H1 (cell line): Measurements from ENCODE around the gene COX6A2. TPM values are rescaled to one million over a fixed set of nuclear protein-coding genes. Genes with fewer than 3 reads are reported as not detected.
A peak's percentile ranks its signal among the peaks of the same experiment; 100 is the strongest.

Source experiments
- CTCF ChIA-PET: fragments of 300-600 bp; sonication (Branson Sonifier 250); formaldehyde crosslinking; loops from one replicate; lab custom pipeline; 2021; ENCODE audit not compliant: partially characterized antibody; lab: Charles Lee
- POLR2A ChIA-PET: fragments of 300-600 bp; sonication (Branson Sonifier 250); formaldehyde crosslinking; loops from one replicate; lab custom pipeline; 2021; ENCODE audit warnings: inconsistent platforms; ENCODE audit not compliant: partially characterized antibody; lab: Charles Lee
- DNase-seq, 2 experiments: peaks; one replicate each; pipeline versions ENCODE4 v3.0.0 to v3.0.0-alpha.2; 2010 to 2022; ENCODE audit warnings: low spot score in 2 of 2, low read depth in 1 of 2, mixed read lengths in 1 of 2
- FAIRE-seq: peaks from 2 replicates; lab custom pipeline; 2011; peaks lifted over from hg19 to GRCh38; lab: Jason Lieb, UNC
- H2AFZ ChIP-seq: 2 replicates; pipeline ENCODE4 v1.8.1; 2012; ENCODE audit warnings: low read length, inconsistent platforms
- H2AK5ac ChIP-seq: 2 replicates; pipeline ENCODE4 v1.6.1; 2013; ENCODE audit warnings: low read depth, low read length
- H2BK120ac ChIP-seq: replicated peaks from 2 replicates; pipeline ENCODE3; 2013; ENCODE audit warnings: low read depth, low read length, inconsistent platforms
- H2BK12ac ChIP-seq: 2 replicates; pipeline ENCODE4 v1.6.1; 2013; ENCODE audit warnings: low read depth, low read length
- H2BK15ac ChIP-seq: 2 replicates; pipeline ENCODE4 v1.6.1; 2013; ENCODE audit warnings: low read length
- H2BK20ac ChIP-seq: 2 replicates; pipeline ENCODE4 v1.6.1; 2013; ENCODE audit warnings: low read length
- H2BK5ac ChIP-seq: 2 replicates; pipeline ENCODE4 v1.6.1; 2013; ENCODE audit warnings: low read depth, low read length
- H3K14ac ChIP-seq: 2 replicates; pipeline ENCODE4 v1.6.1; 2013; ENCODE audit warnings: inconsistent platforms; ENCODE audit not compliant: insufficient read length
- H3K18ac ChIP-seq: 2 replicates; pipeline ENCODE4 v1.6.1; 2013; ENCODE audit warnings: low read length; ENCODE audit errors: extremely low read depth
- H3K23ac ChIP-seq: 2 replicates; pipeline ENCODE4 v1.6.1; 2013; ENCODE audit warnings: inconsistent platforms; ENCODE audit not compliant: insufficient read length
- H3K23me2 ChIP-seq: 2 replicates; pipeline ENCODE4 v1.6.1; 2013; ENCODE audit warnings: low read depth, low read length
- H3K27ac ChIP-seq: 2 replicates; pipeline ENCODE4 v1.6.1; 2011; ENCODE audit warnings: low read depth, low read length, inconsistent platforms
- H3K27me3 ChIP-seq, 4 experiments: replicated peaks in 1 of 4; 1 replicate in 1 of 4; 2 replicates in 3 of 4; pipeline versions ENCODE4 v1.6.1 to v1.8.1; 2011 to 2013; ENCODE audit warnings: low read length in 3 of 4, mild to moderate bottlenecking in 3 of 4, inconsistent platforms in 2 of 4, mixed read lengths in 2 of 4, moderate library complexity in 1 of 4; ENCODE audit not compliant: control insufficient read depth in 3 of 4, insufficient read depth in 3 of 4; ENCODE audit errors: extremely low read depth in 1 of 4
- H3K36me3 ChIP-seq, 4 experiments: 2 replicates each; pipeline versions ENCODE4 v1.6.1 to v1.8.1; 2011 to 2013; ENCODE audit warnings: mild to moderate bottlenecking in 4 of 4, low read length in 3 of 4, moderate library complexity in 2 of 4, control low read depth in 1 of 4, inconsistent platforms in 1 of 4; ENCODE audit not compliant: insufficient read depth in 4 of 4, control insufficient read depth in 2 of 4
- H3K4ac ChIP-seq: replicated peaks from 2 replicates; pipeline ENCODE3; 2013; ENCODE audit warnings: low read length, low read depth, mixed read lengths, inconsistent platforms; ENCODE audit not compliant: insufficient read length
- H3K4me1 ChIP-seq, 4 experiments: replicated peaks in 1 of 4; 1 replicate in 1 of 4; 2 replicates in 3 of 4; pipeline versions ENCODE4 v1.6.1 to v1.8.1; 2011 to 2013; ENCODE audit warnings: low read length in 3 of 4, inconsistent platforms in 2 of 4, mixed read lengths in 1 of 4; ENCODE audit not compliant: insufficient read depth in 4 of 4, control insufficient read depth in 3 of 4
- H3K4me2 ChIP-seq, 2 experiments: 2 replicates each; pipeline versions ENCODE4 v1.6.1 to v1.8.1; 2011 to 2013; ENCODE audit warnings: low read depth in 2 of 2, low read length in 2 of 2, control low read depth in 1 of 2, inconsistent platforms in 1 of 2, mild to moderate bottlenecking in 1 of 2; ENCODE audit not compliant: insufficient read depth in 1 of 2
- H3K4me3 ChIP-seq, 4 experiments: fragments of 200-600, 300-600 bp in 1 of 4; sonication (generic), shearing (Covaris generic), sonication (Bioruptor Twin) in 1 of 4; 2 replicates each; pipeline versions ENCODE4 v1.5.1 to v1.8.1; 2011 to 2016; ENCODE audit warnings: low read length in 4 of 4, low read depth in 3 of 4, control low read depth in 2 of 4, inconsistent platforms in 2 of 4, mild to moderate bottlenecking in 2 of 4, mixed read lengths in 1 of 4, moderate library complexity in 1 of 4; ENCODE audit not compliant: insufficient read depth in 2 of 4; ENCODE audit errors: extremely low read depth in 1 of 4
- H3K56ac ChIP-seq: replicated peaks from 2 replicates; pipeline ENCODE3; 2013; ENCODE audit warnings: low read depth, mild to moderate bottlenecking, mixed read lengths, low read length, inconsistent platforms; ENCODE audit not compliant: insufficient read length
- H3K79me1 ChIP-seq: 2 replicates; pipeline ENCODE4 v1.6.1; 2013; ENCODE audit warnings: low read depth, low read length, control low read depth
- H3K79me2 ChIP-seq, 2 experiments: 2 replicates each; pipeline versions ENCODE4 v1.6.1 to v1.8.1; 2012 to 2013; ENCODE audit warnings: low read length in 2 of 2, mild to moderate bottlenecking in 2 of 2, inconsistent platforms in 1 of 2; ENCODE audit not compliant: insufficient read depth in 2 of 2, control insufficient read depth in 1 of 2
- H3K9ac ChIP-seq, 4 experiments: replicated peaks in 1 of 4; 1 replicate in 1 of 4; 2 replicates in 3 of 4; pipeline versions ENCODE4 v1.6.1 to v1.8.1; 2011 to 2013; ENCODE audit warnings: low read depth in 3 of 4, low read length in 3 of 4, control low read depth in 2 of 4, mild to moderate bottlenecking in 2 of 4, moderate library complexity in 2 of 4, inconsistent platforms in 1 of 4; ENCODE audit errors: extremely low read depth in 1 of 4
- H3K9me3 ChIP-seq, 2 experiments: 2 replicates each; pipeline versions ENCODE4 v1.6.1 to v1.8.1; 2012 to 2013; ENCODE audit warnings: mild to moderate bottlenecking in 2 of 2, moderate library complexity in 2 of 2, control low read depth in 1 of 2, inconsistent platforms in 1 of 2, low read depth in 1 of 2, low read length in 1 of 2, mixed read lengths in 1 of 2; ENCODE audit not compliant: insufficient read depth in 2 of 2
- H4K20me1 ChIP-seq, 2 experiments: replicated peaks in 1 of 2; 2 replicates each; pipeline versions ENCODE3 to v1.8.1; 2011 to 2013; ENCODE audit warnings: inconsistent platforms in 2 of 2, low read length in 2 of 2, mild to moderate bottlenecking in 1 of 2; ENCODE audit not compliant: insufficient read depth in 2 of 2, control insufficient read depth in 1 of 2
- H4K5ac ChIP-seq: 2 replicates; pipeline ENCODE4 v1.6.1; 2013; ENCODE audit warnings: low read length, low read depth, mixed read lengths, inconsistent platforms; ENCODE audit not compliant: insufficient read length
- H4K8ac ChIP-seq: 2 replicates; pipeline ENCODE4 v1.8.0; 2013; ENCODE audit warnings: mild to moderate bottlenecking, moderate library complexity, low read length, inconsistent platforms; ENCODE audit not compliant: insufficient read depth; ENCODE audit errors: extremely low read depth
- H4K91ac ChIP-seq: replicated peaks from 2 replicates; pipeline ENCODE3; 2013; ENCODE audit warnings: low read length, mixed read lengths, inconsistent platforms; ENCODE audit not compliant: insufficient read length
- BACH1 ChIP-seq: IDR thresholded peaks from 2 replicates; pipeline ENCODE4 v1.6.1; 2012; ENCODE audit warnings: low read length, improper control_type of control experiment
- WGBS, 2 experiments: shearing (Covaris generic) in 1 of 2; methylation state at CpG; one replicate each; pipeline versions ENCODE4 v1.1.6 to v1.1.7; 2013 to 2015; ENCODE audit warnings: low lambda C conversion rate in 2 of 2, mixed read lengths in 2 of 2, inconsistent platforms in 1 of 2, low coverage in 1 of 2, missing lambda C conversion rate in 1 of 2; ENCODE audit not compliant: insufficient replicate concordance in 2 of 2, insufficient coverage in 1 of 2, insufficient read length in 1 of 2; ENCODE audit errors: extremely low coverage in 1 of 2, missing lambda C conversion rate in 1 of 2; 5-methylcytosine and 5-hydroxymethylcytosine counted together
- polyA plus RNA-seq, 7 experiments: library from polyadenylated mRNA; depleted of rRNA in 3 of 7; stranded (reverse) in 5 of 7; unstranded in 2 of 7; fragments of >200 nt in 5 of 7; fragments of 200-250 nt in 2 of 7; gene quantifications; 1 replicate in 5 of 7; 2 replicates in 1 of 7; 4 replicates in 1 of 7; pipeline versions ENCODE4 v1.2.1 to v1.2.3, GENCODE V29; 2011 to 2013; ENCODE audit warnings: missing spikeins in 2 of 7, mixed read lengths in 2 of 7
- total RNA-seq: library from RNA; stranded (reverse); fragmentation: NEBNext Ultra II Directional; extraction: Animal tissue kit (Norgen Biotek cat#: 25700); gene quantifications from 2 replicates; pipeline ENCODE4 v1.2.1, GENCODE V29; 2021

COX6A2 gene
- total and polyA plus RNA-seq, 2 of the 8 experiments (the other 6 are each of a cell fraction or from before 2014, with no cell fraction given): 0.79 TPM; not detected in 1

DNA sequence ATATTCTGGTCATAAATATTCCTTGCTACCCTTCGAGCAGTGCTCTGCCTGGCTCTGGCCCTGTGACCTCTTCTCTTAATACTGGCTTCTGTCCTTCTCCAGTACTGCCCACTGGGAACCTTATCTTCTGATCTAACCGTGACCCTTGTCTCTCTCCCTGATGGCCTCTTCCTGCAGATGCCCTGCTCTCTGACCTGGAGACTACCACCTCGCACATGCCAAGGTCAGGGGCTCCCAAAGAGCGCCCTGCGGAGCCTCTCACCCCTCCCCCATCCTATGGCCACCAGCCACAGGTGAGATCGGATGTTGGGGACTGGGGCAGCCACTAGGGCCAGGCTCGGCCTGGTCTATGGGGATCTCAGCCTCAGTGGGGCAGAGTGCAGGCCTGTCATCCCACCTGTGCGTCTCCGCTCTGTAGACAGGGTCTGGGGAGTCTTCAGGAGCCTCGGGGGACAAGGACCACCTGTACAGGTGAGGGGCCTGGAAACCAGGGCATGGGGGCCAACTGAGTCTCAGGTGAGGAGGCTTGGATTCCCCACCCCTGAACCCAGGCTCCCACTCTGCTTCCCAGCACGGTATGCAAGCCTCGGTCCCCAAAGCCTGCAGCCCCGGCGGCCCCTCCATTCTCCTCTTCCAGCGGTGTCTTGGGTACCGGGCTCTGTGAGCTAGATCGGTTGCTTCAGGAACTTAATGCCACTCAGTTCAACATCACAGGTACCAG is 45.3 kb upstream of the COX6A2 start:
- H3K4ac ChIP-seq: no peak overlapping the region
- no peak overlapping the region for H4K5ac ChIP-seq
- no peak overlapping the region for H3K27ac ChIP-seq
- H3K23ac ChIP-seq: no peak overlapping the region
- no peak overlapping the region for H4K91ac ChIP-seq
- H3K79me2 ChIP-seq: no peaks in the 10 kb centered on the region
- H3K4me1 ChIP-seq: peaks cover 0 to 12% (median 3%) of the 10 kb centered on the region in 4 experiments; a peak in 5 of 7 replicates
- ChIA-PET POLR2A (interaction anchor here (0.5 to 1.2 kb wide), 3 partner anchors 11 to 241 kb away, joined by 3 read pairs; no protein-coding TSS in a partner anchor), CTCF (interaction anchor here (0.5 to 5.1 kb wide), 7 partner anchors 12 to 150 kb away, joined by 3 to 35 read pairs (median 3); no protein-coding TSS in a partner anchor)
- H2AK5ac ChIP-seq: no peak overlapping the region
- H3K4me3 ChIP-seq: no peak overlapping the region; a peak in 1 of 8 replicates
- peaks cover 0 to 3% of the 10 kb centered on the region in 2 experiments for H4K20me1 ChIP-seq
- H3K27me3 ChIP-seq: peaks cover 2 to 38% (median 31%) of the 10 kb centered on the region in 4 experiments
- H3K4me2 ChIP-seq: peak overlapping the region in 1 of 2 experiments; percentile 67; a peak in 1 of 4 replicates
- TF ChIP-seq BACH1: no peak
- TF ChIP-seq, all 59 proteins: peak for 0
- 86% methylated on average over 17 of the region's 17 CpGs; no CpG with 5 or more reads in 1 of the 2 experiments for WGBS, 2 experiments
- Histone ChIP-seq H2BK20ac (no peak overlapping the region), H3K23me2 (peaks cover 19% of the 10 kb centered on the region; the same call in 1 of the 2 replicates), H3K18ac (no peak overlapping the region), H3K79me1 (no peaks in the 10 kb centered on the region), H2BK120ac (no peak overlapping the region), H2BK5ac (no peak overlapping the region), H3K9ac (no peak overlapping the region), H3K9me3 (no peaks in the 10 kb centered on the region), H3K14ac (no peak overlapping the region), H2AFZ (no peak overlapping the region), H3K36me3 (no peaks in the 10 kb centered on the region), H2BK12ac (no peak overlapping the region), H2BK15ac (no peak overlapping the region), H3K56ac (no peak overlapping the region), H4K8ac (peak overlapping the region; percentile 62; the same call in 1 of the 2 replicates)
- FAIRE-seq (no peak), DNase-seq (no peak)
